ENCODE results near the gene MINDY4. TPM values are rescaled to one million over a fixed set of nuclear protein-coding genes. Genes with fewer than 3 reads are reported as not detected.
A peak's percentile ranks its signal among the peaks of the same experiment; 100 is the strongest.

The MINDY4 gene
- total RNA-seq, 2 donors from 2014 or later: 13.9 to 18.4 TPM

DNA sequence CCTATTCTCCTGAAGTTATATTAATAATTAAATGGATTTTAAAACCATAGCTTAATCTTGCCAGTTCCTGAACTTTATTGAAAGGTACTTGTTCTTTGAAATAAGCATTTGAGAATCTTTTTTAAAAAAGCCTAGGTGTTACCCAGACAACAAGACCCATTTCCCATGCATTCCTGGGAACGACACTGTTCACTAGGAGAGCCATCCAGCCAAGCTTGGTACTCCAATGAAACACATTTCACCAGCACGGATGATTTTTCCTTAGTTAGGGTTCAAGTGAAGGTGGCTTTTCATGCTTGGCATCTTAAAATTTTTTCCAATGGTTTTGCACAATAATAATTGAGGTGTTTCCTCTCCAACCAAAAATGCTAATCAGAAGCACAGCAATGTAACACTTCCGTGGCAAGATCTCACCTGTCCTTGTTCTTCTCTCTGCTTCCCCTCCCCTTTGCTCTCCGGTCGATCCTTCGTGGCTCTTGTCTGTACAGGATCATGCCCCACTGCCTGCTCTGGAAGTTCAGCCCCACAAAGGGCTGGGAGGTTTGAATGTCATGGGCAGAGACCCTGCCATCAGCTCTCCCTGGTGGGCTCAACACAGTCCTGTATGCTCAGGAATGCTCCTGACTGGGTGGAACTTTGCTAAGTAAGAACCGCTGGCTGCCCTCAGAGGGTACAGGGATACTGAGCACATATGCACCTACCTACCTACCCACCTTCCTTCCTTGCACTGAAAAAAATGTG is 70.8 kb downstream of the MINDY4 start:
- no peak for DNase-seq (ENCODE audit: low spot score)
- intact Hi-C loops (cut with DNase I): no loop called here

DNA sequence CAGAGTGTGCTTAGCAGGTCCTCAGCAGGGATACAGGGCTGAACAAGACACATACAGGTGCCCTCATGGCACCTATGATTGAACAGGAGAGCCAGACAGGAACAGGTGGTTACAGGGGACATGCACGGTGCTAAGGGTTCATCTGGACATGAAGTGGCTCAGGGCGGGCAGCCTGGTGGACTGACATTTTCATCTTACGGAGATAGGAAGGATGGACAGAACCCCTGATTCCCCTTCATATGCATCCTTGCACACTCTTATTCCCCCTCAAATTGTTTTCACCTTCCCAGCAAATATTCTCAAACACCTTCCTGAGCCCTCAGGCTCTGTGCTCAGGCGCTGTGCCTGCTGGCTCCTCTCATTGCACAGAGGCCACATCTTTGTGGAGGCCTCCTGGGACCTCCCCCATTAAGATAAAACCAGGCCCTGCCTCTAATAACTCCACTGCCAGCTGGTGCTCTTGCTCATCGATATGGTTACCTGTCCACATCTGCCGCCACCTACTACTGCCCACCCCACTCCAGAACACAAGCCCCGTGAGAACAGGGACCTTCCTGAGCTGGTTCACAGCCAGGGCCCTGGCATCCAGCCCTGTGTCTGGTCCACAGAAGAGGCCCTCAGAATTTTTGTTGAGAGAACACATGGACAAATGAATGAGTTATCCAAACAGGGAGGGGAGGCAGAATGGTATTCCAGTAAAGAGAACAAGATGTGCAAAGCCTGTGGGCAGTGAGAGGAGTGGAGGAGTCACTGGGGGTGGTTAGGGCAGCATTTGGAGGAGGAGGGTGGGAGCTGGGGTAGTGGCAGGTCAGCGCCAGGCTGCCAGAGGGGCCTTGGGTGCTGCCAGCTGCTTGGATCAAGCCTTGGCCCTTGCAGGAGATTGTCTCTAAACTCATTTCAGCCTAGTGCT is 71.6 kb downstream of the MINDY4 start:
- DNase-seq (ENCODE audit: low spot score): no peak
- intact Hi-C loops (cut with DNase I): no loop called here

- intact Hi-C loops (cut with DNase I): no loop called here
- DNase-seq (ENCODE audit: low spot score): no peak
Observed at GRCh38 chr7:30843741-30844482, 72.7 kb downstream of the MINDY4 start.

GRCh38 chr7:30844483-30844874 is 73.3 kb downstream of the MINDY4 start:
- DNase-seq (ENCODE audit: low spot score): no peak
- intact Hi-C loops (cut with DNase I): no loop called here

GRCh38 chr7:30844916-30845315 is 73.7 kb downstream of the MINDY4 start:
- no peak for DNase-seq (ENCODE audit: low spot score)
- intact Hi-C loops (cut with DNase I): no loop called here

DNA sequence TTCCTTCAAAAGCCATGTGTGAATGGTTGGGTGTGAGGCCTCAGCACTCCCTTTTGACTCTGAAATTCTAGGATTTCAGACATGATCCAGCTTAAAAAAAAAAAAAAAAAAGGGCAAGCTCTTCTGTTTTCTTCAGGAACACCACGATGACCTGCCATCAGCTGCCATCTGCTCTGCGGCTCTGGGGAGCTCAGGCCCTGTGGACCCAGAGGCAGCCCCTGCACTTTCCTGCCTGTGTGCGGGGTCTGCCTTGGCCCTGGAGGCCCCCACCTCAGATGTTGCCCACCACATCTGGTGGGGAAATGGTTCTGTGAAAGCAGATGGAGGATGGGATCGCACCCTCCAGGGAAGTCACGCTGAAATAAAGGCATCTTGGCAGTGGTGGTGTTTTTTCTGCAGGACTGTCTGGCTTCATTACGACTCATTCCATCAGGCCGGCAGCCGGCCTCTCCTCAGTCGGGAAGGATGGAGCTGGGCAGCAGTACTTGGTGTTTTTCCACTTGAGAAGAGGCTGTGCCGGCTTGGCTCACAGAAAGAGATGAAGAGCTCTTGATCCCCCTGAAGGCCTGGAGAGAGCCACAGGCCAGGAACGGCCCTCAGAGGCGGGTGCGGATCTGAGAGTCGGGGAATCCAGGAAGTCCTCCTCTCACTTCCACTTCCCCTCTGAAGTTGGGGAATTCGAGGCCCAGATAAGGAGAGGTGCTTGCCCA is 74.4 kb downstream of the MINDY4 start:
- peak; percentile 86 for DNase-seq (ENCODE audit: low spot score)
- intact Hi-C loops (cut with DNase I): no loop called here

DNA sequence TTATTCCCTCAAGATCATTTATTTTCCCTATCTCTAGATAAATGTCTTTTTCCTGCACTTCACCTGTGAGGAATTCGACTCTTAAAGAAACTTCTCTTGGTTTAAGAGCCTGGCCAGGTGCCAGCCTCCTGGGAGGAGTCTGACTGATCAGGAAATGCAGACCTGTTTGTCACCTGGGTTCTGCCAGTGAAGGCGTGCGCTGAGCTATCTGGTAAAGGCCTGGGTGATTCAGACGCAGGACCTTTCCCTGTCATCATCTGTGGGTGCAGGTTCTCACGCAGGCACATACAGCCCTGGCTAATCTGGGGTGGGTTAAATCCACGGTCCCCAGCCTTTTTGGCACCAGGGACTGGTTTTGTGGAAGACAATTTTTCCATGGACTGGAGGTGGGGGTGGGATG is 75.2 kb downstream of the MINDY4 start:
- intact Hi-C loops (cut with DNase I): no loop called here
- no peak for DNase-seq (ENCODE audit: low spot score)

DNA sequence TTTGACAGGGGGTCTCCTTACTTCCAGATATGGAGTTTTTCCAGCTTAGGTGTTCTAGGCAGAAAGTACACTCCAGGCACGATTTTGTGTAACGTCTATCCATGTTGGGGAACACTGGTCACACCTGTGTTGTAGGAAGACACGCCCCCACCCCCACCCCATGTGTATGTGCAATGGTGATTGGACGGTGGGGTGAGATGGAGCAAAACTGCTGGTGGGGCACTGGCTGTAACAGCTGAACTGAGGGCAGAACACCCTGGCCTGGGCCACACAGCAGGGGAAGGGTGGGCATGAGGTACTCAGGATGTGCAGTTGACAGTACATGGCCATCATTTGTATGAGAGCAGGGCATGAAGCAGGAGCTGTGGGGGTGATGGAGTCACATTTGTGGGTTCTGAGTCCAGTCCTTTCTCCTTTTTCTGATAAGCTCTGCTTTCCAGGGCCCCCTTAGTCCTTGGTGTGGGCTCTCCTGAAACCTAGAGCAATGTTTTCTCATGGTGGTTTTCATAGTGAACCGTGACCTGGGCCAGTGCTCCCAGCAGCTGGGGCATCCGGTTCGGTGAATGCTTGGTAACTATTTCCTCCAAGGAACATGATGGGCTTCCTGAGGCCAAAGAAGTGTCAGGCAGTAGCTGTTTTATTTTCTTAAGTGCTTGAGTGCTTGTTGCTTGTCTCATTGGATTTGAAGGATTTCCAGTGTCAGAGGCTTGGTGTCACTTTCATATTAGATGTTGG is 77.1 kb downstream of the MINDY4 start:
- no peak for DNase-seq (ENCODE audit: low spot score)
- intact Hi-C loops (cut with DNase I): no loop called here

- intact Hi-C loops (cut with DNase I): no loop called here
- no peak for DNase-seq (ENCODE audit: low spot score)
Observed at GRCh38 chr7:30849565-30849964, 78.3 kb downstream of the MINDY4 start.

GRCh38 chr7:30850426-30850825 is 79.2 kb downstream of the MINDY4 start:
- intact Hi-C loops (cut with DNase I): loop anchor here (5.0 to 10.0 kb wide), 2 partner anchors 46 to 48 kb away; no protein-coding TSS in a partner anchor
- DNase-seq (ENCODE audit: low spot score): no peak

GRCh38 chr7:30851651-30852307 is 80.6 kb downstream of the MINDY4 start:
- DNase-seq (ENCODE audit: low spot score): peak; percentile 89
- intact Hi-C loops (cut with DNase I): loop anchor here (5.0 to 10.0 kb wide), 2 partner anchors 47 to 49 kb away; no protein-coding TSS in a partner anchor

DNA sequence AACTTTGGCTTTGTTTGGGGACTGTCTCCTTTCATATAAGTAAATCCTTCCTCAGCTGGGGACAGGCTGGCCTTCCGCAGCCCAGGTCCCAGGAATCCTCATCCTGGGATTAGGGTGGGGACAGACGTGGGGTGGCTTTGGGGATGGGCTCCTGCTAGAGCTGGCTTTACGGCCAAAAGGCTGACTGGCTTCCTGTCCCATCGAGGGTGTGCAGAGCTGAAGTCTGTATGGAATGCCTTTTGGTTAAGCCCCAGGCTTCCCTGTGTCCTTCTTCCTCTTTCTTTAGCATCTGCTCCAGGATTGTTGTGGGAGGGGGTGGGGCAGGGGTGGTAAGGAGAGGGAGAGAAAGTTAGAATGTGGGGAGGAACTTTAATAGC is 81.1 kb downstream of the MINDY4 start:
- intact Hi-C loops (cut with DNase I): loop anchor here (5.0 to 10.0 kb wide), 2 partner anchors 47 to 50 kb away; no protein-coding TSS in a partner anchor

GRCh38 chr7:30852744-30853288 is 81.6 kb downstream of the MINDY4 start:
- DNase-seq (ENCODE audit: low spot score): no peak
- intact Hi-C loops (cut with DNase I): loop anchor here (5.0 to 10.0 kb wide), 2 partner anchors 48 to 51 kb away; no protein-coding TSS in a partner anchor

More for the DNA sequence above, 81.1 kb downstream of the MINDY4 start:
- DNase-seq (ENCODE audit: low spot score): no peak

DNA sequence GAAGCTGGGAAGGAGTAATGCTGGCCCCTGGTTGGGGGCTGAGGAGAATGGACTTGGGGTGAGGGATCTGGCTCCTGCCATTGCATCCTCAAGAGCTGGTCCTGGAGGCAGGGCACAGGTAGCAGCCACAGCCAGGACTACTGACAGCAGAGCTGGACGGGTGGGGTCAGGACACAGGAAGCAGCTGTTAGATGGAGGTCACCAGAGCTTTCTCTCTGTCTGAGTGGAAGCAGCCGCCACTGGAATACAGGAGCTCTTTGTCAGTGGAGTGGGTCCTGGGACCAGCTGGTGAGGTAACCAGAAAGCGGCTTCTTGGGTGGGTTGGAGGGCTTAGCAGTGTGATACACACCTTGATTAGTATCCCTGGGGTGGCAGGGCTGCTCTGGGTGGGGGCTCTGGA is 82.4 kb downstream of the MINDY4 start:
- intact Hi-C loops (cut with DNase I): loop anchor here (5.0 to 10.0 kb wide), 2 partner anchors 49 to 51 kb away; no protein-coding TSS in a partner anchor
- DNase-seq (ENCODE audit: low spot score): no peak

DNA sequence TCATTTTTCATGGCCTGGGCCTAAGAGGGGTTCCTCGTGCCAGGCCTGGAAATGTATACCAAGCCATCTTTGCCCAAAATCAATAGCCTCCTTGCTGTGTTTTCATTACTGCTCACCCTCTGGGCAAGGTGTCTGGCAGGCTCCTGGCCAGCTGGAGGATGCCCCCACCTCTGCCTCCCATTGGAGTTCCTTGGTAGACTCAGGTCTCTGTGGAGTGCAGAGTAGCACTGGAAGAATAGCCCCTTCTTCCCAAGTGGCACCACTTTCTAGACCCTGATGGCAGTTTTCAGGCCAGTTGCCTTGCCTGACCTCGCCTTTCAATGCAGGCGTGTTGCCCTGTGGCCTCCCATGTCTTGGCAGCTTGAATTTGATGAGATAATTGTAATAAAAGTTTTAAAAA is 84.7 kb downstream of the MINDY4 start:
- DNase-seq (ENCODE audit: low spot score): no peak
- intact Hi-C loops (cut with DNase I): loop anchor here in 1 of 2 donors (10.0 kb wide), 1 partner anchor 51 kb away; no protein-coding TSS in a partner anchor

- intact Hi-C loops (cut with DNase I): loop anchor here in 1 of 2 donors (10.0 kb wide), 1 partner anchor 54 kb away; no protein-coding TSS in a partner anchor
Observed at GRCh38 chr7:30858576-30858975, 87.4 kb downstream of the MINDY4 start.

More at GRCh38 chr7:30858576-30858975, 87.4 kb downstream of the MINDY4 start:
- no peak for DNase-seq (ENCODE audit: low spot score)
